ENCODE measurements around the gene ZNF823.

Gene ZNF823

DNA sequence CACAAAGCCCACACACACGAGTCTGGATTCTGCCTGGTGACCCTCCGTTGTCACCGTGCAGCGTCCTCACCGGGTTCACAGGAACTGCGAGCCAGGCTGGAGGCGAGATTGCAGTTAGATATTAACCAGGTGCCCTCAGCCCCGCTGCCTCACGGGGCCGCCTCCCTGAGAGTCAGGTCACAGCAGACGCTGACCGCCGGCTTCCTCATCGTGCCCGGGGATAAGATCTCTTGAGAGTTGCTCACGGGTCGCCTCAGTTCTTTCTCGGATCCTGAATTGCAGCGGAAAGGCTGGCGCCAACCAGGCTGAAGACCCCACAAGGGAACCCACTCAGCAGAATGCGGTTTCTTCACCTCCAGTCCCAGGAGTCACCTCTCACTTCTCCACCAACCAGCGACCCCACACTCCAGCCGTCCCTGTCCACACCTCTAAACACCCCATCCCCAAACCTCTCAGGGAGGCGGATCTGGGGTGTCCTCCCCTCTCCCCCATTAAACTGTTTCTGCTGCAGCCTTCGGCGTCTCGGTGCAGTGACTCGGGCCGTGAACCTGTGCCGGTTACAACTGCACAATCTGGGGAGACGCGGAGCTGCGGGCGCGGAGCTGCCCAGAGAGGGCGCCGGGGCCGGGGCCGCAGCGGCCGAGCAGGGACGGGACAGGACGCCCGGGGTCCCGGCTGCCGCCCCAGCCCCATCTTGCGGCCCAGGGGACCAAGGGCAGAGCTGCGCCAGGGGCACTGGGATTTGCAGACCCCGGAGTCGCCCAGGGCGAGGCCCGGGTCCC, 591 bp downstream of the ZNF823 start:
- DNase-seq (ENCODE audit: low read depth) = no peak

DNA sequence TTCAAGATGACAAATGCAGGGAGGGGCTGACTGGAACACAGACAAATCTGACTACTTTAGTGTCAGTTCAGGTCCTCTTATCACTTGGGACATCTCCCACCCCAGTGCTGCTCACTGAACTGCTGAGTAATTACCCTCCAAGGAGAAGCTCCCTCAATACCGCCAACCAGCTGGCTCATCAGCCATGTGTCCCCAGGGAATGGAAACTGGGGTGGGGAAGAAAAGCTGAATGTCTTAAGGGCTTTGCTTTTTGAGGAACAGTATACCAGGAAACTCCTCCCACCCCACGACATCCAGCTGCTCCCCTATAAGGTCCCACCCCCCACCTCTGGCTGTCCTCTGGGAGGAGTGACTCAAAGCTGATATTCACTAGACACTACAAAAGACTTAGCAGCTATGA, 2.0 kb downstream of the ZNF823 start:
- DNase-seq (ENCODE audit: low read depth) = no peak

DNA sequence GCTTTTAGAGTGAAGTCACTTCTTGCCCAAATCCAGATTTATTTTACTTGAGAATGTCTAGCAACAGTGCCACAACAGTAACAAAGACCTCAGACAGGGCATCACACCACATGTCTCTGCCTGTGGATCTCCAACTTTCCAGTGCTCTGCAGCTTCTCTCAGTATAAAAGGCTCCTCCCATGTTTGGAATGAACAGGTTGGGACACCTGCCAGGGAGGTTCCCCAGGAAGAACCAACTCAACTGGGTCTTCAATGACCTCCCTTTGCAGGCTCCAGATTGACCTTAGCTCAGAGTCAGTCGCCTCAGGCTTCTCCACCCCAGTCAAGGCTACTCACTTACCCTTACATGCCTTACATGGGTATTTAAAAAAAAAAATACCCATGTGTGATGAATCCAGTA, 3.4 kb downstream of the ZNF823 start:
- no peak for DNase-seq (ENCODE audit: low read depth)

DNA sequence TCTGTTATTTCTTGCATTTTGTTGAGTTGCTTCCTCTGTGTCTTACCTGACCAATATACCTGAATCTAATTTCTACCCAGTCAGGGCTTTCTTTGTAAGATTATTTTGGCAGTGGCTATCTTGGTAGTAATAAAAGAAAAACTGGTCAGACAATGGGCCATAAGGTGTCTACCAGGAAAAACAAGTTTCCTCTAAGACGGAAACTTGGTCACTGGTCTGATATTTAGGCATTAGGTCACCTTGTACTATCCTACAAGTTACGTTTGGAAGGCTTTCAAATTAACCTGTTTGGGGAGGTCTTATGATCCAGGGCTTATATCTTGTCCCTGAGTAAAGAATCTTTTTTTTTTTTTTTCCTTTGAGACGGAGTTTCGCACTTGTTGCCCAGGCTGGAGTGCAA, 9.2 kb downstream of the ZNF823 start:
- DNase-seq (ENCODE audit: low read depth) = no peak

DNA sequence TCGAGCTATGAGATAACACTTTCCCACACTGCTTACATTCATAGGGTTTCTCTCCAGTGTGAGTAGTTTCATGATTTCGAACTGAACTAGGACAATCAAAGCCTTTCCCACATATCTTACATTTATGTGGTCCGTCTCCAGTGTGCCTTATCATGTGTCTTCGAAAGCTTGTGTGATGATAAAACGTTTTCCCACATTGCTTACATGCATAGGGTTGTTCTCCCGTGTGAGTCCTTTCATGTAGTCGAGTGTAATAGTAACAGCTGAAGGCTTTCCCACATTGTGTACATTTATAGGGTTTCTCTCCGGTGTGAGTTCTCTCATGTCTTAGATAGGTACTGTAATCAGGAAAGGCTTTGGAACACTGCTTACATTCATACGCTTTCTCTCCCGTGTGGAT, 16.3 kb downstream of the ZNF823 start:
- no peak for DNase-seq (ENCODE audit: low read depth)

DNA sequence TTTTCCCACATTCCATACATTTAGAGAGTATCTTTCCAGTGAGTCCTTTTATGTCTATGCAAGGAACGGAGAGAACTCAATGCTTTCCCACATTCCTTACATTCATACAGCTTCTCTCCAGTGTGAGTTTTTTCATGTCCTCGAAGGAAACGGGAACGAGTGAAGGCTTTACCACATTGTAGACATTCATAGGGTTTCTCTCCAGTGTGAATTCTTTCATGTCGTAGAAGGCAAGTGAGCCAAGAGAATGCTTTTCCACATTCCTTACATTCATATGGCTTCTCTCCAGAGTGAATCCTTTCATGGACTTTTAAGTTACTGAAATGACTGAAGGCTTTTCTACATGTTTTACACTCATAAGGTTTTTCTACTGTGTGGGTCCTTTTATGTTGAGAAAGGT, 17.1 kb downstream of the ZNF823 start:
- no peak for DNase-seq (ENCODE audit: low read depth)

DNA sequence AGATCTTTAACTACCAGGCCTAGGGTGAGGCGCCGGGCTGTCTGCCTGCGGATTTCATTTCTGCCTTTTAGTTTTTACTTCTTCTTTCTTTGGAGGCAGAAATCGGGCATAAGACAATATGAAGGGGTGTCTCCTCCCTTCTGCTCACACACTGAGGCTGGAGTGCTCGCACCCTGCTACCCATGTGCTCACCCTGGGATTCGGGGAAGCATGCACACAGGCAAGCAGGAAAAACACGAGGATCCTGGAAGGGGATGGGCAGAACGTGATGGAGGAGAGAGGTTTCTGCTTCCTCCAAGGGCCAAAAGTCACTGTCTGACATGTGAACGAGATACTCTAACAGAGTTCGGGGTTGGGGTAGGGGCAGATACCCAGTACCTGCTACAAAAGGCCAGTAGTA, 28.4 kb downstream of the ZNF823 start:
- DNase-seq (ENCODE audit: low read depth) = no peak

DNA sequence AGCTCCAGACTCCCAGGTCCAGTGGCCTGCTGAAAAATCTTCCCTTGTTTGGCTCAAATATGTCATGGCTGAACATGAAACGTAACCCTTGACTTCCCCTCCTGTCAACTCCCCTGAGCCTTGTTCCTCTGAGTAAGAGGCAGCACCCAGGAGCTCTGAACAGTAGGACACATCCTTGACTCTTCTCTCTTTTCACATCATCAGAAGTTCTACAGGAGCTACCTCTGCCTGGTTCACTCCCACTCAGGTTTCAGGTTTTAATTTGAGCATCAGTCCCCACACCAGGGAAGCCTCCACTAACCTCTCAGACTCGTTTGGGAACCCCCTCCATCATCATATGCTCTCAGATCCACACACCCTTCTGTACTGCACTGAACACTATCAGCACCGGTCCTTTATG, 30.3 kb downstream of the ZNF823 start:
- DNase-seq (ENCODE audit: low read depth) = no peak

DNA sequence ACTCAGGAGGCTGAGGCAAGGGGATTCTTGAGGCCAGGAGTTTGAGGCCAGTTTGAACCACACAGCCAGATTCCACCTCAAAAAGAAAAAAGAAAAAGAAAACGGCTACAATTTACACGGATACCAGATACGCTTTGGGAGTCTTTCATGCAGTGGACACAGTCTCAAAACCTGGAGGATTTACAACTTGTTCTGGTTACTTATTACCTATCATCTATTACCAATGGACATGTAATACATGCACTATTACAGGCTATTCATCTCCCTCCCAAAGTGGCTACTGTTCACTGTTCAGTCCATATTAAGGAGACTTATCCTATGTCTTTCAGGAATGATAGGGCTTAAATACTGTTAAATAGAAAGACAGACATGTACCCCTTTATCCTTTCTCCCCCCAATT, 33.3 kb downstream of the ZNF823 start:
- no peak for DNase-seq (ENCODE audit: low read depth)

DNA sequence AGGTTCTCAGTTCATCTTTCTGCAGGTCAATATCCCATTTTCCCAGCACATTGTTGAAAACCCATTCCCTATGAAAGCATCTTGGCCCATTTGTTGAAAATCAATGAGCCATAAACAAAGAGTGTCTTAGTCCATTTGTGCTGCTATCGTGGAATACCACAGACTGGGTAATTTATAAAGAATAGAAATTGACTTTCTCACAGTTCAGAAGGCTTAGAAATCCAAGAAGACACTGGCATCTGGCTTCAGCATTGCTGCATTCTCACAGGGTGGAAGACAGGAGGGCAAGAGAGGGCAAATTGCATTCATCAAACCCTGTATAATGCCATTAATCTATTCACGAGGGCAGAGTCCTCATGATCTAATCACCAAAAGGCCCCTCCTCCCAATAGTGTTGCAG, 34.1 kb downstream of the ZNF823 start:
- no peak for DNase-seq (ENCODE audit: low read depth)

DNA sequence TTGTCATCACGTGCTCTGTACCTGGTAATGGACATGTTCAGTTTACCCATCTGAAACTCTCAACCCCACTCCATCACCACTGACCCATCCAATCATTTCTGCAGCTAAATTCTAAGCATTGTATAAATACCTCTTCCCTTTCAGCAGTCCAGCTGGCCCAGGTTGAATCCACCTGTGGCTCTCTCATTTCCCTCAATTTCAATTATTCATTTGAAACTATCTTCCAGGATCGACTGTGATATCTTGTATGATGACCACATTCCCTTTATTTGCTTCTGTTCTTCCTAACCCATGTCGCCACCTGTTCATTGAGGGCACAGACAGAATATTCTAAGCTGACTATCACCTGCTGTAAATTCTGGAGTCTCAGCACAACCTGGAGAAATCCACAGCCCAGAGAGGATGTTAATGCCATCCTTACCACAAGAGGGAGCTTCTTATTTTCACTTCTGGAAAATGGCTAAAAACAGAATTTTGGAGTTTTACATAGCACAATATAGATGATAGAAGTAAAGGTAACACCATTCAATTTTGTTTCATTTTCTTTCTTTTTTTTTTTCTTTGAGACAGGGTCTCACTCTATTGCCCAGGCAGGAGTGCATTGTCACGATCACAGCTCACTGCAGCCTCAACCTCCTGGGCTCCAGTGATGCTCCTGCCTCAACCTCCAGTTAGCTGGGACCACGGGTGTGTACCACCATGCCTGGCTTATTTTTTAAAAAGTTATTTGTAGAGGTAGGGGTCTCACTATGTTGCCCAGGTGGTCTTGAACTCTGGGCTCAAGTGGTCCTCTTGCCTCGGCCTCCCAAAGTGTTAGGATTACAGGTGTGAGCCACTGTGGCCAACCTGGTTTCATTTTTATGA, 38.6 kb downstream of the ZNF823 start:
- DNase-seq (ENCODE audit: low read depth) = no peak

DNA sequence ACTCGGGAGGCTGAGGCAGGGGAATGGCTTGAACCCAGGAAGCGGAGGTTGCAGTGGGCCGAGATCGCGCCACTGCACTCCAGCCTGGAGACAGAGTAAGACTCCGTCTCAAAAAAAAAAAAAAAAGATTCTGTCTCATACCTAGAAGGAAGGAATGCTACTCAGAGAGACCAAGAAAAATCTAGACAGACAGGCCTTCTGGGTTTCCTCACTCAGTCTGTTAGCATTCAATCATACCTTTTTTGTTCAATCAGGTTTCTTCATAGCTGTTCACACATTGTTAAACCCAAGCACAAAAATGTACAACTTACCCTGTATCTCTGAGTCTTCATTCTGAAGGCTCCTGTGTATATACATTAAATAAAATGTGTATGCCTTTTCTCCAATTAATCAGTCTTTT, 40.5 kb downstream of the ZNF823 start:
- DNase-seq (ENCODE audit: low read depth) = no peak

DNA sequence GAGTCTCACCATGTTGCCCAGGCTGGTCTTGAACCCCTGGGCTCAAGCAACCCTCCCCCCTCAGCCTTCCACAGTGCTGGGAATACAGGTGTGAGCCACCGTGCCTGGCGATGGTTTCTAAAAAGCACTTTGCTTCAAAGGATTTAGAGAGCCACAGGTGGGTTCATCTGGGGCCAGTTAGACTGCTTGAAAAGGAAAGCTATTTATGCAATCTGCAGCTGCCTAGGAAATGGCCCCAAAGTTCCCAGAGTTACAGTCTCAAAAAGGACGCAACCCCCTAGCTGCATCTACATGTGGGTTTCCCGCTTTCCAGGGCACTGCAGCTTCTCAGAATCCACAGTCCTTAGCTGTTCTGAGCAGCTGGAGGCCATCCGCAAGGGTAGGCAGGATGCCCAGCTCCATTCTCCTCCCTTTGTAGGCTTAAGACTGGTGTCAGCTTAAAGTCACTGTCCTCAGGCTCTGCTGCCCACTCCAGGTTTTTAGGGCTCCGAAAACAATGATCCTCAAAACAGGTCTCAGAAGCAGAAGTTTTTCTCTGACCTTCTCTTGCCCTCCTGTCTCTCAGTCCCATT, 41.4 kb downstream of the ZNF823 start:
- no peak for DNase-seq (ENCODE audit: low read depth)

DNA sequence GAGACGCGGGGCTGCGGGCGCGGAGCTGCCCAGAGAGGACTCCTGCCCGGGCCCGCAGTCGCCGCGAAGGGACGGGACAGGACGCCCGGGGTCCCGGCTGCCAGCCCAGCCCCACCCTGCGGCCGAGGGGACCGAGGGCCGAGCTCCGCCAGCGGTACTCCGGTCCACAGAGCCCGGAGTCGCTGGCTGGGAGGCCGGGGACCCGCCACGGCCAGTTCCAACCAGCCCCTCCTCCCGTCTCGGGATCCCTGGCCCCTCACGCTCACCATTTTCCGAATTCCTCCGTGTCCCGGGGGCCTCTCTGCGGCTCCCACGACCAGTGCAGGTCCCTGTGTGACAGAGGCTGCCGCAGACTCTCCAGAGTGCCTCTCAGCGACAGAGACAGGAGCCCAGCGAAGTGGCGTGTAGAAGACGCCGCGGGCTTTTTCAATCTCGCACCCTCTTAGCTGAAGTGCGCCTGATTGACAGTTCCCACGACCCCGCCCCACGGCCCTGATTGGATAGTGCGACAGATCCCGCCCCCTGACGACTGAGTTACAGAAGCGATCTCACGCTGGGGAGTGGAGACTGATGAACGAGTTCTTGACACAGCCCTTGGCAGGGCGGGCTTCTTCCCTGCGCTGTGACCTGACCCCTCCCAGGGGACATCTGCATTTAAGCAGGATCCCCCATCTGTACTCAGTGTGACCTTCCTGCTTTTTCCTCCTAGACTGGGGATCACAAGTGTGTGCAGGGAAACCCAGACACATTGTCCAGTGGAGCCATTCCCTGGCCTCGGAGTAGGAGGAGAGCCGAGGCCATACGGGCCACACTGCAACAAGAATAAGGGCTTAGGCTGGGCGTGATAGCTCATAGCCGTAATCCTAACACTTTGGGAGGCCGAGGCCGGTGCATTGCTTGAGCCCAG, 44.0 kb downstream of the ZNF823 start:
- DNase-seq (ENCODE audit: low read depth) = peak; percentile 78

DNA sequence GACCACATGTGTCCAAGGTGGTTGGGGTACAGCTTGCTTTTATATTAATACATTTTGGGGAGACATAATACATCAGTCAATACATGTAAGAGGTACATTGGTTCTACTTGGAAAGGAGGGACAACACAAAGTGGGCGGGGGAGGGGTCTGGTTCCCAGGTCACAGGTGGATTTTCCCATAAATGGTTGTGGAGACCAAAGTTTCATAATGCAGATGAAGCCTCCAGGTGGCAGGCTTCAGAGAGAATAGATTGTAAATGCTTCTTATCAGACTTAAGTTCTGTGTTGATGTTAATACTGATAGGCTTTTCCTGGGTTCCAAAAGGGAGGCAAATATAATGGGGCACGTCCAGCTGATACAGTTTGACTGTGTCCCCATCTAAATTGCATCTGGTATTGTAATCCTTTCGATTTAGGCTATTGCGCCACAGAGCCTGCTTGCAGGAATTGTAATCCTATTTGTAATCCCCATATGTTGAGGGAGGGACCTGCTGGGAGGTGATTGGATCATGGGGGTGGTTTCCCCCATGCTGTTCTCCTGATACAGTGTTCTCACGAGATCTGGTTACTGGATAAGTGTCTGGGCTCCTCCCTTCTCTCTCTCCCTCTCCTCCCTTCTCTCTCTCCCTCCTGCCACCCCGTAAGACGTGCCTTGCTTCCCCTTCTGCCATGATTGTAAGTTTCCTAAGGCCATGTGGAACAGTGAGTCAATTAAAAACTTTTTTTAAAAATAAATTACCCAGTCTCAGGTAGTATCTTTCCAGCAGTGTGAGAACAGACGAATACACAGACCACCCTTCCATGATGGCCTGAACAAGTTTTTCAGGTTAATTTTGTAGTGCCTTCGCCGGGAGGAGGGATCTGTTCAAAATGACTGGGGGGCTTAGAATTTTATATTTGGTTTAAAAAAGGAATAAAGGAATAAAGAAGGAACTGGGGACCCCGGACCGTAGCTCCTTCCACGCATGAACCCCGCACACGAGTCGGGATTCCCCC, 44.9 kb downstream of the ZNF823 start:
- DNase-seq (ENCODE audit: low read depth) = no peak

DNA sequence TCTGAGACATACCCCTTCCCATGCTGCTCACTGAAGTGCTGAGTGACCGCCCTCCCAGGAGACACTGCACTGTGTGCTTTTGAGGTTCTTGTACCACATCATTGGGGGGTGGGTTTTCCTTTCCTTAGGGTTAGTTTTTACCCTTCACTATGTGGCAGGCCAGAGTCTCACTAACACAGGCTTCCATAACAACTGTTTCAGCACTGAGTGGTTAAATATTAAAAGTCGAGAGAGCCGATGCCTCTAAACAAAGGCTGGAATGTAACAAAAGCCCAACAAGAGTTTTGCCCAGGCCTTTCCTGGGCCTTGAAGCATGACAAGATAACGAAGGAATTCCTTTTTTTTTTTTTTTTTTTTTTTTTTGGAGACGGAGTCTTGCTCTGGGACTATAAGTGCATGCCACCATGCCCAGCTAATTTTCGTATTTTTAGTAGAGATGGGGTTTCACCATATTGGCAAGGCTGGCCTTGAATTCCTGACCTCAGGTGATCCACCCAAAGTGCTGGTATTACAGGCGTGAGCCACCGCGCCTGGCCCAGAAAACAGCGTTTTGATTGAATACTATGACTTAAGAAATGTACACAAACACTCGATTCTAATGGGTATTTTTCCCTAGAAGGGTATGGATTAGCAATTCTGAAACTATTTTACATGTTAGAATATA, 46.5 kb downstream of the ZNF823 start:
- DNase-seq (ENCODE audit: low read depth) = no peak

DNA sequence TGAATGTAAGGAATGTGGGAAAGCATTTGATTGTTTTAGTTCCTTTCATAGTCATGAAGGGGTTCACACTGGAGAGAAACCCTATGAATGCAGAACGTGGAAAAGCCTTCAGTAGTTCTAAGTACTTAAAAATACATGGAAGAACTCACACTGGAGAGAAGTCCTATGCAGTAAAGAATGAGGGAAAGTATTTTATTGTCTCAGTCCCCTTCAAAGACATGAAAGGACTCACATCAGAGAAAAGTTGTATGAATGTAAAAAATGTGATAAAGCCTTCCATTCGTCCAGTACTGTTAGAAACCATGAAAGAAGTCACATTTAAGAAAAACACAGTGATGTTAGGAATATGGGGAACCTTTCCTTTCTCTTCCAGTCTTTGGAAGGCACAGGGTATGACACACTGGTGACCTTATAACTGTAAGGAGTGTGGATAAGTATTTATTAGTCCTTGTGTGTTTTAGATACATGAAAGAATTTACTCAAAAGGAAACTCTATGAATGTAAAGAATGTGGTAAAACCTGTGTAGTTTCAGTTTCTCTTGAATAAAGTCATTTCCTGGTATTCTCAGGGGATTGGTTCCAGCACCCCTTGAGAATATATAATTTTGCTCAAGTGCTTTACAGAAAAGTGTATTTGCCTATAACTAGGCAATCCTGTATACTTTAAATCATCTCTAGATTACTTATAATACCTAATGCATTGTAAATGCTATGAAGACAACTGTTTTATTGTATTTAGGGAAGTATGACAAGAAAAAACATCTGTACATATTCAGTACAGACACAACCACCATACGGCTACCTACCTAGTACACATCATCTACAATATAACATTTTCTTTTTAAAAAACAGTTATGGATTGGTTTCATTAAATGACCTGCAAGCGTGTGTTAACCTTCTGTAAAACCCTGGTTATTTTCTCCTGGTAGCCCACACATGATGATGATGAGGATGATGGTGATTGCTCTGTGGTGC, 52.8 kb downstream of the ZNF823 start:
- no peak for DNase-seq (ENCODE audit: low read depth)

DNA sequence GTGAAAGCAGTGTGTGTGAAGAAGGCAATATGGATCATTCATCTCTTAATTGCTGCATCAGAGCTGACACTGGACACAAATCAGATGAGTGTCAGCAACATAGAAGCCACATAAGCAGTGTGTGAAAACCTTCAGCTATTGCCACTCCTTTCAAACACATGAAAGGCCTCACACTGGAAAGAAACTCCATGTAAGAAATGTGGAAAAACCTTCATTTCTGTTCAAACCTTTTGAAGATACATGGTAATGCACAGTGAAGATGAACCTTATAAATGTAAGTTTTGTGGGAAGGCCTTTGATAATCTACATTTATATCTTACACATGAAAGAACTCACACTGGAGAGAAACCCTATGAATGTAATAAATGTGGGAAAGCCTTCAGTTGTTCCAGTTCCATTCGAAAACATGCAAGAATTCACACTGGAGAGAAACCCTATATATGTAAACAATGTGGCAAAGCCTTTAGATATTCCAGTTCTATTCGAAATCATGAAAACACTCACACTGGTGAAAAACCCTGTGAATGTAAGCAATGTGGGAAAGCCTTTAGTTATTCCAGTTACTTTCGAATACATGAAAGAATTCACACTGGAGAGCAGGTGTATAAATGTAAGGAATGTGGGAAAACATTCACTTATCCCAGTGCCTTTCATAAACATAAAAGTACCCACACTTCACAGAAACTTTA, 53.6 kb downstream of the ZNF823 start:
- no peak for DNase-seq (ENCODE audit: low read depth)

All from stimulated activated CD4-positive, alpha-beta T cell treated with anti-CD3 and anti-CD28 coated beads, Interleukin-2, amount 100 ng/mL, for 4 hours (primary cell).